ENCODE measurements around the gene CDHR1. TPM values are rescaled to one million over a fixed set of nuclear protein-coding genes. Genes with fewer than 3 reads are reported as not detected.
"Not testable (repeated sequence)": the region's sequence is repeated elsewhere in the genome, so short reads cannot be mapped to it uniquely, and the experiment has no call there.

CDHR1 gene
- total RNA-seq, 1 donor from 2014 or later: 19.8 TPM

GRCh38 chr10:84171700-84172466 lies 22.5 kb upstream of the CDHR1 start:
- not testable (repeated sequence) for H3K4me3 Mint-ChIP-seq

GRCh38 chr10:84172467-84173356 lies 21.6 kb upstream of the CDHR1 start:
- no peaks in the 10 kb centered on the region for H3K36me3 Mint-ChIP-seq (ENCODE audit: low read depth)
- H3K27me3 Mint-ChIP-seq (ENCODE audit: low read depth): no peaks in the 10 kb centered on the region
- H3K9me3 Mint-ChIP-seq: no peaks in the 10 kb centered on the region
- DNase-seq (ENCODE audit: low read depth, low spot score): no peak
- H3K27ac Mint-ChIP-seq (ENCODE audit: unreplicated experiment): no peak overlapping the region
- no peak overlapping the region for H3K4me3 Mint-ChIP-seq
- TF ChIP-seq CTCF (conservative IDR thresholded peaks at IDR 0.05): no peak
- H3K4me1 Mint-ChIP-seq: peaks cover 10% of the 10 kb centered on the region

More at GRCh38 chr10:84171700-84172466, 22.5 kb upstream of the CDHR1 start:
- H3K9me3 Mint-ChIP-seq; H3K36me3 Mint-ChIP-seq (ENCODE audit: low read depth); DNase-seq (ENCODE audit: low read depth, low spot score); H3K27me3 Mint-ChIP-seq (ENCODE audit: low read depth); H3K4me1 Mint-ChIP-seq: not testable (repeated sequence)
- H3K27ac Mint-ChIP-seq (ENCODE audit: unreplicated experiment): peak overlapping the region; percentile 19

DNA sequence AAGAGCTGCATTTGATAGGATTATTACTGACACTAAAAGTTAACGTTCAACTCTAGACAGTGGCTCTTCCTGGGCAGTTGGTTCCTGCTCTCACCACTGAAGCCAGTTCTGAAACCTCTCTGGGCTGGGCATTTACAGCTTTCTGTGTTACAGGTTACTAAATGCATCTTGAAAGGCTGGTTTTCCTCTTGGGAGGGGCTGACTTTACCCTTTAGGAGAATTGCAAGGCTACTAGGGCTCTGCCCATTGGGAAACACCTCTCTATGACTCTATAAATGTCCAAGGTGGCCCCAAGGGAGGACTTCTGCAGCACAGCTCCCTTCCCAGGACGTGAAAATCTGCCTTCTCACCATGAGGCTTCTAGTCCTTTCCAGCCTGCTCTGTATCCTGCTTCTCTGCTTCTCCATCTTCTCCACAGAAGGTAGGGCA lies 20.8 kb upstream of the CDHR1 start, which contains the start of gene GPR15LG:
Gene GPR15LG (plus strand): TSS at position 301 of the 429 bp plus-strand sequence. CDS start 51 bp downstream, at position 352.
- no peak for DNase-seq (ENCODE audit: low read depth, low spot score)
- Mint-ChIP-seq H3K4me1 (peaks cover 10% of the 10 kb centered on the region), H3K27ac (ENCODE audit: unreplicated experiment) (no peak within 1 kb of the TSS), H3K4me3 (no peak within 1 kb of the TSS), H3K36me3 (ENCODE audit: low read depth) (no peaks in the 10 kb centered on the region), H3K27me3 (ENCODE audit: low read depth) (no peaks in the 10 kb centered on the region), H3K9me3 (no peaks in the 10 kb centered on the region)
- TF ChIP-seq CTCF (conservative IDR thresholded peaks at IDR 0.05): no peak

DNA sequence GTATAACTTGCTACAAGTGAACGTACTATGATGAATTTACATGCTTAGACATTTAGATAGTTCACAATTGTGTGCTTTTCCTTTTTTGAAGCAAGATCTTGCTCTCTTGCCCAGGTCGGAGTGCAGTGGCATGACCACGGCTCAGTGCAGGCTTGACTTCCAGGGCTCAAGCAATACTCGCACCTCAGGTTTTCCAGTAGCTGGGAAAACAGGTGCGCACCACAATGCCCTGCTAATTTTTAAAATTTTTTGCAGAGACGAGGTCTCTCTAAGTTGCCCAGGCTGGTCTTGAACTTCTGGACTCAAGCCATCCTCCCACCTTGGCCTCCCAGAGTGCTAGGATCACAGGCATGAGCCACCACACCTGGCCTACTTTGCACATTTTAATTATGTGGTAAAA lies 18.9 kb upstream of the CDHR1 start:
- Mint-ChIP-seq H3K4me1 (peaks cover 10% of the 10 kb centered on the region), H3K27ac (ENCODE audit: unreplicated experiment) (no peak overlapping the region), H3K9me3 (no peaks in the 10 kb centered on the region), H3K27me3 (ENCODE audit: low read depth) (no peaks in the 10 kb centered on the region), H3K4me3 (no peak overlapping the region), H3K36me3 (ENCODE audit: low read depth) (no peaks in the 10 kb centered on the region)
- DNase-seq (ENCODE audit: low read depth, low spot score): no peak
- TF ChIP-seq CTCF (conservative IDR thresholded peaks at IDR 0.05): no peak

DNA sequence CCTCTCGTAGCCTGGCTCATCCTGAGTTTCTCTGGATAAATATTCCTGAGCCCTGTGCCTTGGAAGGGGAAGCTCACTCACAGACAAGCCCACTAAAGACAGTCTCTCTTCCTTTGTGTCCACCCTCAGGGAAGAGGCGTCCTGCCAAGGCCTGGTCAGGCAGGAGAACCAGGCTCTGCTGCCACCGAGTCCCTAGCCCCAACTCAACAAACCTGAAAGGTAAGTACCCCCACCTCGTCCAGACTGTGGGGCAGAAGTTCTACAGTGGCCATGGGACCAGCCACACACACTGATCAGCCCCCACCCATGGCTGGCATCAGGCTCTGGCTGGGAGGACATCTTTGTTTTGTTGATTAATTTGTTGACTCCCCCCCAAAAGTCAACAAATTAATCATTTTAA lies 18.0 kb upstream of the CDHR1 start:
- Mint-ChIP-seq H3K9me3 (no peaks in the 10 kb centered on the region), H3K27ac (ENCODE audit: unreplicated experiment) (no peak overlapping the region), H3K27me3 (ENCODE audit: low read depth) (no peaks in the 10 kb centered on the region), H3K4me3 (no peak overlapping the region), H3K4me1 (peaks cover 7% of the 10 kb centered on the region), H3K36me3 (ENCODE audit: low read depth) (no peaks in the 10 kb centered on the region)
- TF ChIP-seq CTCF (conservative IDR thresholded peaks at IDR 0.05): no peak
- no peak for DNase-seq (ENCODE audit: low read depth, low spot score)
